Panc1 (cell line): ENCODE results near the gene ZDHHC11B.

Experiments
- POLR2AphosphoS5 ChIP-seq: IDR thresholded peaks from 2 replicates; pipeline ENCODE4 v1.6.1; 2012; ENCODE audit warnings: mild to moderate bottlenecking, low read depth, low read length, moderate library complexity
- REST ChIP-seq, 2 experiments: IDR thresholded peaks; 2 replicates each; pipeline ENCODE4 v1.6.1; 2011 to 2012; ENCODE audit warnings: low read depth in 2 of 2, control low read depth in 1 of 2, low read length in 1 of 2, mild to moderate bottlenecking in 1 of 2, moderate library complexity in 1 of 2; ENCODE audit not compliant: insufficient read depth in 1 of 2
- TF ChIP-seq, protein P1 (sequence below): fragments of 450-650 bp; IDR thresholded peaks from 2 replicates; pipeline ENCODE4 v1.5.1; 2017; ENCODE audit warnings: mild to moderate bottlenecking

- TF ChIP-seq, protein P1, sequence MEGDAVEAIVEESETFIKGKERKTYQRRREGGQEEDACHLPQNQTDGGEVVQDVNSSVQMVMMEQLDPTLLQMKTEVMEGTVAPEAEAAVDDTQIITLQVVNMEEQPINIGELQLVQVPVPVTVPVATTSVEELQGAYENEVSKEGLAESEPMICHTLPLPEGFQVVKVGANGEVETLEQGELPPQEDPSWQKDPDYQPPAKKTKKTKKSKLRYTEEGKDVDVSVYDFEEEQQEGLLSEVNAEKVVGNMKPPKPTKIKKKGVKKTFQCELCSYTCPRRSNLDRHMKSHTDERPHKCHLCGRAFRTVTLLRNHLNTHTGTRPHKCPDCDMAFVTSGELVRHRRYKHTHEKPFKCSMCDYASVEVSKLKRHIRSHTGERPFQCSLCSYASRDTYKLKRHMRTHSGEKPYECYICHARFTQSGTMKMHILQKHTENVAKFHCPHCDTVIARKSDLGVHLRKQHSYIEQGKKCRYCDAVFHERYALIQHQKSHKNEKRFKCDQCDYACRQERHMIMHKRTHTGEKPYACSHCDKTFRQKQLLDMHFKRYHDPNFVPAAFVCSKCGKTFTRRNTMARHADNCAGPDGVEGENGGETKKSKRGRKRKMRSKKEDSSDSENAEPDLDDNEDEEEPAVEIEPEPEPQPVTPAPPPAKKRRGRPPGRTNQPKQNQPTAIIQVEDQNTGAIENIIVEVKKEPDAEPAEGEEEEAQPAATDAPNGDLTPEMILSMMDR: no peak
- TF ChIP-seq POLR2AphosphoS5 (0 out of 2 replicates have a peak, but pooled peaks have one; percentile 8), REST (IDR thresholded peaks at IDR 0.05; ENCODE audit: insufficient read depth in 1 of 2, low read depth in 2 of 2, low read length in 1 of 2) (no peak)
Measured at GRCh38 chr5:677131-678101, 107.1 kb downstream of the ZDHHC11B start.
